Measurements from ENCODE around the gene MYH9.

MYH9 gene

DNA sequence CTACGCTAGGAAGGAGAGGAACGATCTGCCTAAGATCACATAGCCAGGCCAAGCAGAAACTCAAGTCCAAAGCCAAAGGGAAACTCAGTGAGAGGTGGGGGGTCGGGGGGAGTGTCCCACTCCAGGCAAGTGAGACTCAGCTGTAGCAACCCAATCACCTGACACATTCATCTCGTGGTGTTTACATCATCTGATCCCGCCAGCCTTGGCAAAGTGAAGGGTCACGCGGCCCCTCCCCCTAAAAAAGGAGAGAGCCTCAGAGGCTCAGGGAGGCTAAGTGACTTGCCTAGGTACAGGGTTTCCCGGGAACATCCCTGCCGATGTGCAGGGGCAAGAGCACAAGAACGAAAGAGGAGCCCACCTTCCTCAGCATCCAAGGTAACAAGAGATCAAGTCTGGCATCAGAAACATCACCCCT lies 21.5 kb downstream of the MYH9 start:
- peak; percentile 31 for DNase-seq

DNA sequence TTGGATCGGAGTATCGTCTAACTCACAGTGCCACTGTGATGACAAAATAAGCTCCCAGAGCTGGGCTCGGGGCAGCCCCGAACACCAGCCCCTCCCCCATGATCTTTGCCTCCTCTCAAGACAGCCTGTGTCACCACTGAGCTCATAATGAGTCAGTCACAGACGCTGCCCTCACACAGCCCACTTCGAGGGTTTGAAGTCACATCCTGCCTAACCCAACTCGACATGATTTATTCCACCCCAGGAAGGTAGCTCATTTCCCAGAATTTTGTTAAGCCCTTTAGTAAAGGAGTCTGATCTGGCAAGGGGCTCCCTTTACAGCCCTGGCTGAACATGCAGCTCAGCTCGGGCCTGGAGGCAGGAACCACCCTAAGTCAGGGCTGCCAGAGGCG lies 22.8 kb downstream of the MYH9 start:
- DNase-seq: peak; percentile 98

DNA sequence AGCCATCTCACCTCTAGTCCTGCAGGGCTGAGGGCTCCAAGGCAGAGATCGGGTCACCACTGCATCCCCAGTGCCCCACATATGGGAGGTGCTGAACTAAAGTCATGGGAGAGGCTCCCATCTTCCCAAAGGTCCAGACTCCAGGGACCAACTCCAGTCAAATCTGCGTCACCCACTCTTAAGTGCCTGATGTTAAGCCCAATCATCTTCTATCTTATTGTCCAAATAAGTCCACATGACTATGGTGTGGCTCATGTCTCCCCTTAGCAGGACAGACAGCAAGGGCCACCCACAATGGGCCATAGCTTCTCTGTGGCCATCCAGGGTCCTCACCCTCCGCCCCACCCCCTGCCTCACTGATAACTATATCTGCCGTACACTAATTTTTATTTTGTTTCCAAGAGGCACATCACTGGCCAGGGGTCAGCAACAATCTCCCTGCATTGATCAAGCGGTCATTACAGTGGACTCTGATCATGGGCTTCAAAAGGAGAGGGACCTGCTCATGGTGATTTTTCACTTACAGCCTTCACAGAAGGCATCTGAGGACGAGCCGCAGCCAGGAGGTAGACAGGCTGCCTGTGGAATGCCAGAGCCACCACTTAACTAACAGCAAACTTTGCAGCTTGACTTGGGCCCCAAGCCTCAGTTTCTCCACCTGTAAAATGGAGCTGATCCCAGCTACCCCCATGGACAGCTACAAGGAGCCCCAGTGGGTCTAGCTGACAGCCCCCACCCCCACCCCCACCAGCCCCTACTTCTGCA lies 23.3 kb downstream of the MYH9 start:
- no peak for DNase-seq

DNA sequence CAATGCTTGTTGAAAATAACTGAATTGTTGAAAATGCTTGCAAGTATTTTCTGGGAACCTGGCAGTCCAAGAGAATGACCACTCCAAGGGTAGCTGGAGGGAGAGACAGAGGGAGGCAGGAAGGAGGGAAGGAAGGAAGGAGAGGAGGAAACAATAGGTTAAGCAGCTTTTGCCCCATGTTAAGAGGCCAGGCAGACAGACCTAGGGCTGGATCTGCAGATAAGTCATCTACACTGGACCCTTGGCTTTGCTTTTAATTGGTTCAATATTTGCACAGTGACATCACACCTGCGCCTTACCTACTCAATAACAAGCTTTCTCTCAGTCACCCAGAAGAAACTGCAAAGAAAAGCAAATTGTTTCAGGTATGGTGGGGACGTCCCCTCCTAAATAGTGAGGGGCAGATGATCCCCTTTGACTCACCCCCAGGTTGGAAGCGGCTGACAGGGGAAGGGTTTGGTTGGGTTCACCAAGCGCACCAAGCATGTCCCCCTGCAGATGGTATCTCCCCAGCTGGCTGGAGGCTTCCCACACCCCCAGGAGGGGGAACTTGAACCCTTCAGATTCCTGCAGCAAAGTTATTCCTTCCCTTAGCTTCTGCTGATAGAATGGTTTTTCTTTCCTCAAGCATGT lies 24.3 kb downstream of the MYH9 start:
- DNase-seq: no peak

DNA sequence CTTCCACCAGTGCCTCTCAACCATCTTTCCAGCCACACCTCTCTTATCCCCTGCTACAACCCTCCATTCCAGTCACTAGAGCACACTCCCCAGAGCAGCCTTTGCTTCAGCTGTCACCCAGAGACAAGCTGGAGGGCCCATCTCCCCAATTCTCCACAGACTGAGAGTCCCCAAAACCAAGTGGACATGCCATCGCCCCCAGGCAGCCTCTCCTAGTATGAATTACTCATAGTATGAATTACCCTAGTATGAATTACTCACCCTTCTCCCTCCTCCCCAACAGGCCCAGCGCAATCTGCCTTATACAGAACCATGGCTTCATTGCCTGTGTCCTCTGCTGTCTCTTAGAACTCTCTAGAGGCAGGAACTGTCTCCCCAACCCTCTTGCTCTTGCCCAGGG lies 24.8 kb downstream of the MYH9 start:
- DNase-seq: peak; percentile 51

DNA sequence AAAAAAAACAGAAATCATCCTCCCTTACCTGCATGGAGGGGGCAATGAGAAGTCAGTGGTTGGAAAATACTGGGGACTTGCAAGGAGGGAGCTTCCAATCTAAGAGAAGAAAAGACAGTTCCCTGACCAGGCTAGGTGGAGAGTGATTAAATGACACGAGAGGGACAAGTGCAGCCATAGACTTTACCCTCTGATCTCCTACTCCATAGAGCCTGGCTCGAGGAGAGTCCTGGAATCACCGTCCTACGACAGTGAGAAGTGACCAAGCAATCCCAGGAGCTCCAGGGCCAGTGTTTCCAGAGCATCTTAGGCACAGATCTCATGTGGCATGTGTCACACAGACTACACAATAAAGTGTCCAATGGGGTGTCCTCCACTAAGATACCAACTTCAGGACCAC lies 25.7 kb downstream of the MYH9 start:
- DNase-seq: no peak

DNA sequence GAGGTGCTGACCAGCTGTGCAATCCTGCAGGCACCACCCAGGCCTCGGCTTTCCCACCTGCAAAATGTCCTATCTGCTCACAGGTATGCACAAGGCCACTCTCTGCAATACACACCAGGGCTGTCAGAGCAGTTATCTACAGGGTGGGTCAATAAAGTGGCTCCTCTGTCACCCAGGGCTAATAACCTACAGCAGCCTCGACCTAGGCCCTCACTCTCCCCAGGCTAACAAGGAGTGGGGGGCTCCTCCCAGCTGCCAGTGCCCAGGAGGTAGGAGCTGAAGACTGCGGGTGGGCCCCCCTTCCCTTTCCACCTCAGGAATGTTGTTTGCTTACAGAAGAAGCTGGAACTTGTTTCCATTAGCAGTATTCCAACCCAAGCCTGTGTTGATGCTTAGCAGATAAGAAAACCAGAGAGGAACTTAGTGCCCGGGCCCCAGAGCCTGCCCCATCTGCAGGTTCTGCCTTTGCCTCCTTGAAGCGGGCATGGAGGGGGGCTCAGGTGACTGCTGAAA lies 26.8 kb downstream of the MYH9 start:
- no peak for DNase-seq

DNA sequence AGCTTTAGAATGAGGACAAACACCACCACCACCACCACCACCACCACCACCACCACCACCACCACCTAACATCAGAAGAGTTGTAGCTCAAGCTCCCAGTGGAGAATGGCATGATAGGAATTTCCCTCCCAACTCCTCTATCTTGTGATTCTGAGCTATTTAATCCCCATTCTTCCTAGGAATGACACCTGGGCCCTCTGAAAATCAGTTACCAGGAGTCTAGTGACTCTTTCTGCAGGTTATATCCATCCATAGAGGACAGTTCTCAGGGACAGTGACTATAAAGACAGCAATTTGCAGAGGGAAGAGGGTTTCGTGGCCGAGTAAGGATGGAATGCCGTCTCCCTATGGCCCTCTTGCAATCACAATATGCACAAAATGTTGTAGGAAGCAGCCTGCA lies 27.8 kb downstream of the MYH9 start:
- DNase-seq: no peak

DNA sequence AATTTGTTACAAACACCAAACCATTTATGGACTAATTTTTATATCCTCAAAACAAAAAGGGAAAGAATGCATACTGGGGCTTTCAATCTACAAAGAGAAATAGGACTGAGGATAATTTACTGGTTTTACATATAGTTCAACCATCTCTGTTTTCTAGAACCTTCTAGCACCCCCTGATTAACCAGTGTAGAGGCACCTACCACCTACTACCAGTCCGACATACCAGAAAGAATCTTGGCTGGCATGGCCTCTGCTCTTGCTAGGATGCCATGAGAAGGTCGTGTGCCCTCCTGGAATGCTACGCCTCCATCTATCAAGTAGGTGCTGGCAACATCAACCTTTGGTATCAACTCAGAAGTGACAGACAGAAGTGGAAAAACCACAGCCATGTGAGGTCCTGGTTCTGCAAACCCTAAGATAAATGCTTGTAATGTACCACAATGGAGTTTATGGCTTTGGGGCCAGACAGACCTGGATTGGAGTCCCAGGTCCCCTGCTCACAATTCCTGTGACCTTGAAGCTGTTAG lies 28.2 kb downstream of the MYH9 start:
- no peak for DNase-seq

DNA sequence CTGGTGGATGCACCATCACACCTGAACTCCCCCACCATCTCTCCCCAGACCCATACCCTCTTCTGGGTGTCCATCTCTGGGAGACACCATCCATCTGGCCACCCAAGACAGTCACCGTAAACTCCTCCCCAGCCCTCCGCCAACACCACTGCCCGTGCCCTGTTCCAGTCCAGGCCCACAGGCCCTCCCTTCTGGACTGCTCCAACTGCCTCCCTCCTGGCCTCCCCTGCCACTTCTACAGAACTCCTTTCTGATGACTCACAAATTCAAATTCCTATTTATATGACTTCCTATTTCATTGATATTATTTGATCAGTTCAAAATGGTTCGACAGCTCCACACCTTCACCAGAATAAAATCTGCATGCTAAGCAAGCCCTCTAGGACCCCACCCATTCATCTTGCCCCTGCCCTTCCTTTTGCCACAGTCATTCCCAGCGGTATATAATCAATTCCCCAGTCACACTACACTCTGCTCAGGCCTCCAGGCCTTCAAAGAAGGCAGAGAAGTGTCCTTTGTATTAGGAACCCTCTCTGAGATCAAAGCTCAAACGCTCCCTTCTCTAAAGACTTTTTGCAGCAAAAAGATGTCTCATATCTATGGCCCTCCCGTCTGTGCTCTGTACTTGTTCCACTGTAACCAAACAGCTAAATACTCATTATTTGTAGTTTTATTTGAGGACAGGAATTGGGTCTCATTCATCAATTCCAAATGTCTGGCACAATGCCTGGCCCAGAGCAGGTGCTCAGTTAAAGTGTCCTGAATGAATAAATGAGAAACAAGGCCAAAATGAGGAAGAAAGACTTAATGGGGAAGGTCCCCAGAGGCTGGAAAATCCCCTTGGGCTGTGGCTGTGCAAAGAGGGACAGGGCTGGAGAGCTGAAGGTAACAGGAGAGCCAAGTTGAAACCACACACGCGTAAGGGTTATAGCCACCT lies 29.0 kb downstream of the MYH9 start:
- DNase-seq: peak; percentile 73

DNA sequence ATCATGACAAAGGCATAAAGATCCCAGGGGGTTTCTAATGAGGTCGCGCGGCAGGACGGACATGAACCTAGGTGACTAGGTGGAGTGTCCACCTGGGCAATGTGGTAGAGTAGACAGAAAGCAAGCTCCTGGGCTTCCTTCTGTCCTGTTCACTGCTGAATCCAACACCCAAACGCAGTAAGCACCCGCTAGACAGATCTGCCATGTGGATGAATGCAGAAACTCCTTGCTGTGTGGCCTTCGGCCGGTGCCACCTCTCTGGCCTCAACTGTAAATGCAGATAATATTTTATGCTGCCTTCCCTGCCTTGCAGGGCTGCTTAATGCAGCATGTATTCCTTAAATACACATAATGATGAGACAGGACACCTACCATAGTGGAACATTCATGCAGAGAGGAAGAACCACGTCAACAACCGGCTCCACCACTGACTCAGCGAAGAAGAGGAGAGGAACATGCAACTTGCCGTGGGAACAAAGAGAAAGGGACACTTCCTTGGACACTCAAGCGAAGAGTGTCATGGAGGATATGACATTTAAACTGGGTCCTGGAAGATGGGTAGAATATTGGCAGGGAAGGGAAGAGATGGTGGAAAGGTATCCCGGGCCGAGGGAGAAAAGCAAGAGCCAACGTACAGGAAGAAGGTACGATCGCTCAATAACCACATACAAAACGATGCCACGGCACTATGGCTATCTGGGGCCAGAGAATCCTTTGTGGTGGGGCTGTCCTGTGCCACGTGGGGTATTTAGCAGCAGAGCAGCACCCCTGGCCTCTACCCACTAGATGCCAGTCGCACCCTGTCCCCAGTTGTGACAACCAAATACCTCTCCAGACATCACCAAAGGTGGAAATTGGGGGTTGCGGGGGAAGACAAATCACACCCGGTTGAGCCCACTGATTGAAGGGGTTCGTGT lies 30.8 kb downstream of the MYH9 start:
- DNase-seq: peak; percentile 82

DNA sequence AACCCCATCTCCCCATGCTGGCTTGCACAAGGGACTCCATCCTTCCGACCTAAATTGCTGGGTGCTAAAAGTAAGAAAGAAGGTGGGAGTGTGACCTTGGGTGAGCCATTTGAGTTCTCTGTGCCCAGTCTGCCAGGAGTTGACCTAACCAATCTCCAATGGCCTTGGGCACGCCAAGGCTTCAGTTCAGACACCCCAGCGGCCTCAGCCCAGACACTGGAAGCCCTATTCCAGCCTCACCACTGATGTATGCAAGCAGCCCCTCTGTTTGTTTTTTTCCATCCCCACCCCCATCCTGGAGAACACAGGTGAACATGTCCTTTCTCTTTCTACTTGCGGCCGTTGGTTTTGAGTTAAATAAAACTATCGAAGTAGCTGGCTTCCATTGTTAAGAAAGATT lies 31.9 kb downstream of the MYH9 start:
- no peak for DNase-seq

DNA sequence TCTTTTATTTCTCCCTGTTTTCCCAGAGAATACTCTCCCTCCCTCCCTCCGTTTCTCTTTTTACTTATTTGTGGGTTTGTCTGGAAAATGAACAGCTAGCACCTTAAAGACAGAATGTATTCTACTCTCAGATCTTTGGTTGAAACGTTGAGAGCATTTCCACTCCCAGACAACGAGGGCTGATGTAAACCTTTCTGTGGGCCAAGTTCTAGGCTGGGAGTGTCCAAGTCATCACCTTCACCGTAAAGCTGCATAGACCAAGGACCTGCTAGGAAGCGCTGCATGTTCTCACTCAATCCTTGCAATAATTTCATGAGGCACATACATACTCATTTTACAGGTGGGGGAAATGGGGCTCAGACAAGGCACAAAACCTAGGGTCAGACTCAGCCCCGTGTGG lies 32.4 kb downstream of the MYH9 start:
- no peak for DNase-seq

DNA sequence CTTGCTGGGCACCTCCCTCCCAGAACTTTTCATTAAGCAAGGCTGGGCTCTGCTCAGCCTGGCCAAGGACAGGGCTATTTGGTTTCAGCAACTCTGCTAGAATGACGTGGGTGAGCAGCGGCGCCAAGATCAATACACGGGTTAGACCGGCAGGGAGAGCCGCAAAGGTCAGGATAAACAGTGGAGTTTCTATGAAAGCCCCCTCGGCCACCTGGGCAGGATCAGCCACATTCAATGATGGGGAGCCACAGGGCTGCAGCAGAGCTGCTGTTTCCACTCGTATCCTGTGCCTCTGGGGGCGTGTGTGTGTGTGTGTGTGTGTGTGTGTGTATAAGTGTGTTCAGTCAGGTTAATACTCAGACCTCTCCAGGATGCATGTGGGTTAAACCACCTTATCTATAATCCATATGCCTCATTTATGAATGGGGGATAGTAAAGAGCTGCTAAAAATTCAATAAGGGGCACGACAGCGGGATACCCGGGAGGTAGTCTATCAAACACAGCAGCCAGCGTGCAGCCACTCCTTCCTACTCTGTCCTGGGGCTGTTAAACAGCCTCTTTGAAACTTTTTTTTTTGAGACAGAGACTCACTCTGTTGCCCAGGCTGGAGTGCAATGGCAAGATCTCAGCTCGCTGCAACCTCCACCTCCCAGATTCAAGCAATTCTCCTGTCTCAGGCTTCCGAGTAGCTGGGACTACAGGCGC lies 34.8 kb downstream of the MYH9 start:
- DNase-seq: no peak

DNA sequence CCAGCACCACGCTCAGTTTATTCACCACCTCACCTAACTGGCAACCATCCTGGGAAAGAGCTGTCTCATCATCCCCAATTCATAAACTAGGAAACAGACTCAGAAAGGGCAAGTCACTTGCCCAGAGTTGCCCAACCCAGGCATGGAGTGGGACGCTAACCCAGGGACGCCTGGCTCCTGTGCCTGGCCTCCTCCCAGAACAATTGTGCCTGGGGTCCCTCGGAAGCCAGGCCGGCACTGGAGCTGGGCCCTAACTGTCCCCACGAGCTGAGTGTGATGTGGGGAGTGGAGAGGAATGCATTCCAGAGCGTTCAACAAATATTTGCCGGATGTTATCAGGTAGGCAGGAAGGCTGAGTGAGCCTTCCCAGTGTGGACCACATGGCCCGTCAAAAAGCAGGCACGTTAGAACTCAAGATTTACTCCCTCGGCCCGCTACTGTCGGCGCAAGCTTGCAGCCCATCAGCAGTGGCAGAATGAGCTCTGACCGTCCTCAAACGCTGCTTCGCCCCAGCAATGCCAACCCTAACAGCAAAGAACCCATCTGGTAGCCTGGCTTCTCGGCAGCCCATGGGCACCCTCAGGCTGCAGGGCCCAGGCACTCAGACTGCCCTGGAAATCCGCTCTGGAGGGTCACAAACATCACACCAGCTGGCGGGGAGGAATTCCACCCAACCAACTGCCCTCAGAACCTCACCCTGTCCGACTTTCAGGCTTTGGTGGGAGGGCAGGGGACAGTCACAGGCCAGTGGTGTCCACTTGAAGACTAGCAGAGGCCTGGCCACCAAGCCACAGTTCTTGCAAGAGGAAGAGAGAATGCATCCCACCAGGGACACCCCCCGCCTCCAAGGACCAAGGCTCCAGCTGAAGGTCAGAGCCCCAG lies 35.6 kb downstream of the MYH9 start:
- no peak for DNase-seq

DNA sequence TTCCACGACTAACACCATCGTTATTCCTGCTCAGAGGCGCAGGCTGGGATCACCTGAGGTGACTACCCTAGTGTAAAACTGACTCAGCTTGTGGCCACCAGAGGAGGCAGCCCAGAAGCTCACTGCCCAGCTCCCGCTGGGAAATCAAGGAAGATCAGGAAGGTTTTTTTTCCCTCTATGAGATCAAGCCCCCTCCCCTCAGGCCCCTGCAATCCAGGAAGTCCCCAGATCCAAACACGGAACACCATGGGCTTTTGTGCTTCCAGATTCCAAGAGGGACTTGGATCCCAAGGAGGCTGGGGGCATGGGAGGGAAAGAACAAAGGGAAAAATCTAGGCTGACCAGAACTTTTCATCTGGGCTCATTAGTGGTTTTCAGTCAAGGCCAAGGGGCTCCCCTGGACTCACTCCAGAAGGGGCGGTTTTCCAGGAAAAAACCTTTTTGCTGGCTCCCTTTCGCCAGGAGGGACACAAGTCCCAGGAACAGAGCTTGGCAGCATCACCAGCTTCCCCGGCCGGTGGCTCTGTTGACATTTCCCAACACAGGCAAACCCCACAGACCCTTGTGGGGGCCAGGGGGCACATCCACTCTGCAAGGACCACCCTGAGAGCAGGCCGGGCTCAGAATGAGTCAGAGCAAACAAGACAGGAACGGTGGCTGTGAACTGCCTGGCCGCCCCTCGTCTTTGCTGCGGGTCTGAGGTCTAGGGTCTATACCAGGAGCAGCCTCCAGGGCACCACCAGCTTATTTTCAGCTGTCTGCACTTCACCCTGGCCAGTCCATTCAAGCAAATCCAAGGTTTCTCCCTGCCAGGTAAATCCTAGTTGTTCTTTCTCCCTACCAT lies 36.8 kb downstream of the MYH9 start:
- DNase-seq: no peak

DNA sequence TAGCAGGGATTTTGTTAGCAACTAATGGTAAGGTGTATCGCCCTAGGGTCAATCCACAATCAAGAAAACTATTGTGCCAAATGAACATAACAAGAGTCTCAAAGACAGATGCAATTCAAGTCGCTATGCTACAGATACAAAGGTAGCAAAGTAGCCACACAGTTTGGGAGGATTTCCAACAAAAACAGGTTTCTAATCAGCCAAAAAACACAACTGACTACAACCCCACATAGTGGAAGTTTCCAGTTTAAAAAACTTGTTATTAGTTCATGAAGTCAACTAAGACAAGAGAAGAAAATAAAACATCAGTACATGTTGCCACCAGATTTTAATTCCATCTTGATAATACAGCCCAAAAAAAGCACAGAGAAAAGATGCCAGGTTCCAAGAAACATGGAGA lies 38.0 kb downstream of the MYH9 start:
- no peak for DNase-seq

DNA sequence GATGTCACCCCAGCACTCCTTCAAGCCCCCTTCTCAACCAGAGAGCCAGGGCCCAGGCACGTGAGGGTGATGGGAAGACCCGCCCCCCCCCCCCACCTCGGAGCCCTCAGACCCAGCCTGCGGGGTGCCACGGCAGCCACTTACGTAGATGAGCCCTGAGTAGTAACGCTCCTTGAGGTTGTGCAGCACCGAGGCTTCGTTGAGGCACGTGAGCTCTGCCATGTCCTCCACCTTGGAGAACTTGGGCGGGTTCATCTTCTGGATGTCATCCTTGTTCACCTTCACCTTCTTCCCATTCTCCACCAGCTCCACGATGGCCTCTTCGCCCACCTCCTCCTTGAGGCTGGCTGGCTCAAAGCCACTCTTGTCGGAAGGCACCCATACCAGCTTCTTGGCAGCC lies 39.0 kb downstream of the MYH9 start:
- no peak for DNase-seq

DNA sequence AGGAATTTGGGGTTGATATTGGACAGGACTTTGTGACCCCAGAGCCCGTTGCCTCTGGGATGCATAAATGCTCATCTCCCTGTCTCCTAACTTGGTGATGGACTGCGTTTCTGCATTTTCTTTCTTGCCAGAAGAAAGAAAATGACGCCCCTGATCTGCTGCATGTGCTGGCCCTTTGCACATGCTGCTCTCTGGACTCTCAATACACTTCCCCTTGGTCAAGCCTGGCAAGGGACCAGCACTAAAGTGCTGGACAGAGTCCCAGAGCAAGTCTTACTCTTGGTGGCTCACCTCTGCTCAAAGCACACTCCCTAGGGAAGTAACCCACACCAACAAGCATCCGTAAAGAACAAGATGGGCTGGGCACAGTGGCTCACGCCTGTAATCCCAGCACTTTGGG lies 40.7 kb downstream of the MYH9 start:
- no peak for DNase-seq

Measured in inflammatory macrophage treated with lipopolysaccharide for 4 hours (primary cell).